HEK293 (cell line): Measurements from ENCODE around the gene MRNIP.

ENCODE experiments used
- CTCF ChIA-PET: fragments of 350-600 bp; formaldehyde crosslinking; extraction: SDS; loops from one replicate; lab custom pipeline; 2021; ENCODE audit warnings: antibody characterized with exemption; lab: Yijun Ruan, JAX
- POLR2A ChIA-PET: fragments of 300-600 bp; formaldehyde crosslinking; extraction: SDS; loops from one replicate; lab custom pipeline; 2020; ENCODE audit warnings: antibody characterized with exemption, inconsistent platforms; lab: Yijun Ruan, JAX
- H3K27ac ChIP-seq: fragments of 200-500 bp; sonication (Bioruptor generic); 2 replicates; pipeline ENCODE4 v1.5.1; 2014; ENCODE audit warnings: low read depth, low read length, control low read depth, inconsistent platforms; ENCODE audit errors: extremely low read depth
- H3K36me3 ChIP-seq, 2 experiments: fragments of 200-500 bp in 1 of 2; sonication (Bioruptor generic) in 1 of 2; 1 replicate in 1 of 2; 2 replicates in 1 of 2; pipeline ENCODE4 v1.5.1; 2014 to 2017; ENCODE audit warnings: inconsistent platforms in 2 of 2, low read length in 2 of 2; ENCODE audit not compliant: control insufficient read depth in 2 of 2, insufficient read depth in 1 of 2
- H3K4me1 ChIP-seq: fragments of 200-500 bp; sonication (Bioruptor generic); 2 replicates; pipeline ENCODE4 v1.5.1; 2014; ENCODE audit warnings: mild to moderate bottlenecking, low read length, inconsistent platforms; ENCODE audit not compliant: control insufficient read depth, insufficient read depth
- H3K4me3 ChIP-seq: 2 replicates; pipeline ENCODE4 v1.5.1; 2011; ENCODE audit warnings: low read depth, mild to moderate bottlenecking, control low read depth, low read length, moderate library complexity
- H3K9me3 ChIP-seq: fragments of 200-500 bp; sonication (Bioruptor generic); 2 replicates; pipeline ENCODE4 v1.5.1; 2014; ENCODE audit warnings: low read depth, low read length, inconsistent platforms; ENCODE audit not compliant: control insufficient read depth, insufficient read depth
- BCL11B ChIP-seq: fragments of 450-650 bp; formaldehyde crosslinking; IDR thresholded peaks from 2 replicates; pipeline ENCODE4 v1.5.1; 2016; ENCODE audit warnings: low read depth, missing biosample characterization, missing genetic modification characterization
- GLIS1 ChIP-seq: fragments of 450-650 bp; formaldehyde crosslinking; IDR thresholded peaks from 2 replicates; pipeline ENCODE4 v1.5.1; 2016; ENCODE audit warnings: missing biosample characterization, missing genetic modification characterization
- HOXA7 ChIP-seq: sonication (generic); formaldehyde crosslinking; IDR thresholded peaks from 2 replicates; pipeline ENCODE4 v1.8.1; 2022; ENCODE audit warnings: missing genetic modification reagents, borderline replicate concordance
- SALL2 ChIP-seq: fragments of 450-650 bp; formaldehyde crosslinking; IDR thresholded peaks from 2 replicates; pipeline ENCODE4 v1.5.0; 2017; ENCODE audit warnings: missing biosample characterization, mild to moderate bottlenecking, missing genetic modification characterization, borderline replicate concordance
- SP7 ChIP-seq: fragments of 450-650 bp; formaldehyde crosslinking; IDR thresholded peaks from 2 replicates; pipeline ENCODE4 v1.5.1; 2016; ENCODE audit warnings: missing biosample characterization, missing genetic modification characterization
- TRIM28 ChIP-seq: IDR thresholded peaks from 2 replicates; pipeline ENCODE4 v1.6.1; 2011; ENCODE audit warnings: low read length, control low read depth, borderline replicate concordance
- WT1 ChIP-seq: fragments of 450-650 bp; formaldehyde crosslinking; IDR thresholded peaks from 2 replicates; pipeline ENCODE4 v1.5.1; 2016; ENCODE audit warnings: missing biosample characterization, missing genetic modification characterization
- ZEB2 ChIP-seq: fragments of 450-650 bp; formaldehyde crosslinking; IDR thresholded peaks from 2 replicates; pipeline ENCODE4 v1.5.1; 2016; ENCODE audit warnings: missing biosample characterization, missing genetic modification characterization
- ZFP3 ChIP-seq: fragments of 450-650 bp; formaldehyde crosslinking; IDR thresholded peaks from 2 replicates; pipeline ENCODE4 v1.5.1; 2016; ENCODE audit warnings: low read depth, missing biosample characterization, missing genetic modification characterization
- ZIC2 ChIP-seq: fragments of 450-650 bp; formaldehyde crosslinking; IDR thresholded peaks from 2 replicates; pipeline ENCODE4 v1.5.1; 2016; ENCODE audit warnings: missing biosample characterization, missing genetic modification characterization
- ZNF248 ChIP-seq: fragments of 450-650 bp; formaldehyde crosslinking; IDR thresholded peaks from 2 replicates; pipeline ENCODE4 v1.5.1; 2017; ENCODE audit warnings: missing biosample characterization, missing genetic modification characterization
- ZNF274 ChIP-seq, 2 experiments: fragments of 200-500 bp in 1 of 2; fragments of 450-650 bp in 1 of 2; sonication (Bioruptor generic) in 1 of 2; formaldehyde crosslinking in 1 of 2; IDR thresholded peaks; 2 replicates each; pipeline versions ENCODE4 v1.5.1 to v1.6.1; 2014 to 2016; ENCODE audit warnings: borderline replicate concordance in 1 of 2, inconsistent platforms in 1 of 2, low read length in 1 of 2, missing biosample characterization in 1 of 2, missing genetic modification characterization in 1 of 2
- ZNF629 ChIP-seq: fragments of 450-650 bp; formaldehyde crosslinking; IDR thresholded peaks from 2 replicates; pipeline ENCODE4 v1.5.1; 2017; ENCODE audit warnings: missing biosample characterization, missing genetic modification characterization
- ZNF677 ChIP-seq: fragments of 450-650 bp; IDR thresholded peaks from 2 replicates; pipeline ENCODE4 v1.5.0; 2018; ENCODE audit warnings: missing biosample characterization, mild to moderate bottlenecking, missing genetic modification characterization, moderate library complexity
- ZXDB ChIP-seq: fragments of 450-650 bp; formaldehyde crosslinking; IDR thresholded peaks from 2 replicates; pipeline ENCODE4 v1.5.1; 2016; ENCODE audit warnings: missing biosample characterization, missing genetic modification characterization
- TF ChIP-seq, protein P1 (sequence below): fragments of 450-650 bp; formaldehyde crosslinking; IDR thresholded peaks from 2 replicates; pipeline ENCODE4 v1.5.1; 2017; ENCODE audit warnings: missing biosample characterization, missing genetic modification characterization
- TF ChIP-seq, protein P2 (sequence below): fragments of 450-650 bp; formaldehyde crosslinking; IDR thresholded peaks from 2 replicates; pipeline ENCODE4 v1.5.1; 2017; ENCODE audit warnings: missing biosample characterization, missing genetic modification characterization
- TF ChIP-seq, protein P3 (sequence below): fragments of 450-650 bp; formaldehyde crosslinking; IDR thresholded peaks from 2 replicates; pipeline ENCODE4 v1.5.1; 2016; ENCODE audit warnings: missing biosample characterization, missing genetic modification characterization
- TF ChIP-seq, protein P4 (sequence below): fragments of 450-650 bp; formaldehyde crosslinking; IDR thresholded peaks from 2 replicates; pipeline ENCODE4 v1.5.1; 2017; ENCODE audit warnings: missing biosample characterization, mild to moderate bottlenecking, missing genetic modification characterization, moderate library complexity
- TF ChIP-seq, protein P5 (sequence below): fragments of 450-650 bp; formaldehyde crosslinking; IDR thresholded peaks from 2 replicates; pipeline ENCODE4 v1.5.0; 2017; ENCODE audit warnings: missing biosample characterization, missing genetic modification characterization, borderline replicate concordance
- TF ChIP-seq, protein P6 (sequence below): fragments of 450-650 bp; formaldehyde crosslinking; optimal IDR thresholded peaks from 2 replicates; pipeline ENCODE3; 2016; ENCODE audit warnings: missing biosample characterization, mild to moderate bottlenecking, missing genetic modification characterization

Gene MRNIP

DNA sequence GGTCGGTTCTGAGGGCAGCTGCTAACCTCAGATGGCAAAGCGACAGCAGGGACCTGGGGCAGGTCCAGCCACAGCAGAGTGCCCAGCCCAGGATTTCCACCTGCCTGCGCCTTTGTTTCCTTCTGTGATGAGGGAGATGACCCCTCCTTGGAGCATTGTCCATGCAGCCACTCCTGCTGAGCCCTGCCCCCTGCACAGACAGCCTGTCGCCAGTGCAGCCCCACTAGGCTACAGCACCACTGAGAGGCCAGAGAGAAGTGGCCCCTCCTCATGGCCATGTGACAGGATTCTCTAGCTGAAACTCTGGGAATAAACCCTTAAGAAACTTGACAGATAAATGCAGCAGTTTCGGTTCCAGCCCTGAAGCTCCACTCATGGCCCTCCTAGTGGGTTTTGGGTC is 10.5 kb upstream of the MRNIP start:
- CTCF ChIA-PET: no interaction called here

DNA sequence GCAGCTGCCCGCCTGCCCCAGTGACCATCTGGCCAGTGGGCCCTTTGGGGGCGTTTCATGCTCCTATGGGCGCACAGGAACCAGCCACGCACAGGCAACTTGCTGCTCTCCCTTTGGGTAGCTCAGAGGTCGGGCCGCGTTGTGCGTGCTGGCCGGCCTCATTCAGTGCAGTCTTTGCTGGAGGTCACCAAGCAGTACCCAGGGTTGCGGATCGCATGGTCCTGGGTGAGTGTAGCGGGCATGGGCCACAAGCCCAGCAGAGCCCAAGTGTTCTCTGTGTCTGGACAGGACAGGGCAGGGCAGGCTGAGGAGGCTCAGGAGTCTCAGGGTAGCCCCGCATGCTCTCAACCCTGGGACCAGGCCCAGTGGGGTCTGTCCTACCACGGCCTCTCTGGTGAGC is 9.9 kb upstream of the MRNIP start:
- TF ChIP-seq ZNF274 (IDR thresholded peaks at IDR 0.05; ENCODE audit: low read length): no peak
- TF ChIP-seq ZNF274 (tag by site-specific recombination; IDR thresholded peaks at IDR 0.05; ENCODE audit: borderline replicate concordance): no peak
- TF ChIP-seq, protein P1, sequence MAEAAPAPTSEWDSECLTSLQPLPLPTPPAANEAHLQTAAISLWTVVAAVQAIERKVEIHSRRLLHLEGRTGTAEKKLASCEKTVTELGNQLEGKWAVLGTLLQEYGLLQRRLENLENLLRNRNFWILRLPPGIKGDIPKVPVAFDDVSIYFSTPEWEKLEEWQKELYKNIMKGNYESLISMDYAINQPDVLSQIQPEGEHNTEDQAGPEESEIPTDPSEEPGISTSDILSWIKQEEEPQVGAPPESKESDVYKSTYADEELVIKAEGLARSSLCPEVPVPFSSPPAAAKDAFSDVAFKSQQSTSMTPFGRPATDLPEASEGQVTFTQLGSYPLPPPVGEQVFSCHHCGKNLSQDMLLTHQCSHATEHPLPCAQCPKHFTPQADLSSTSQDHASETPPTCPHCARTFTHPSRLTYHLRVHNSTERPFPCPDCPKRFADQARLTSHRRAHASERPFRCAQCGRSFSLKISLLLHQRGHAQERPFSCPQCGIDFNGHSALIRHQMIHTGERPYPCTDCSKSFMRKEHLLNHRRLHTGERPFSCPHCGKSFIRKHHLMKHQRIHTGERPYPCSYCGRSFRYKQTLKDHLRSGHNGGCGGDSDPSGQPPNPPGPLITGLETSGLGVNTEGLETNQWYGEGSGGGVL (tag by site-specific recombination): no peak
- TF ChIP-seq, protein P2, sequence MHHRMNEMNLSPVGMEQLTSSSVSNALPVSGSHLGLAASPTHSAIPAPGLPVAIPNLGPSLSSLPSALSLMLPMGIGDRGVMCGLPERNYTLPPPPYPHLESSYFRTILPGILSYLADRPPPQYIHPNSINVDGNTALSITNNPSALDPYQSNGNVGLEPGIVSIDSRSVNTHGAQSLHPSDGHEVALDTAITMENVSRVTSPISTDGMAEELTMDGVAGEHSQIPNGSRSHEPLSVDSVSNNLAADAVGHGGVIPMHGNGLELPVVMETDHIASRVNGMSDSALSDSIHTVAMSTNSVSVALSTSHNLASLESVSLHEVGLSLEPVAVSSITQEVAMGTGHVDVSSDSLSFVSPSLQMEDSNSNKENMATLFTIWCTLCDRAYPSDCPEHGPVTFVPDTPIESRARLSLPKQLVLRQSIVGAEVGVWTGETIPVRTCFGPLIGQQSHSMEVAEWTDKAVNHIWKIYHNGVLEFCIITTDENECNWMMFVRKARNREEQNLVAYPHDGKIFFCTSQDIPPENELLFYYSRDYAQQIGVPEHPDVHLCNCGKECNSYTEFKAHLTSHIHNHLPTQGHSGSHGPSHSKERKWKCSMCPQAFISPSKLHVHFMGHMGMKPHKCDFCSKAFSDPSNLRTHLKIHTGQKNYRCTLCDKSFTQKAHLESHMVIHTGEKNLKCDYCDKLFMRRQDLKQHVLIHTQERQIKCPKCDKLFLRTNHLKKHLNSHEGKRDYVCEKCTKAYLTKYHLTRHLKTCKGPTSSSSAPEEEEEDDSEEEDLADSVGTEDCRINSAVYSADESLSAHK: no peak
- TF ChIP-seq SALL2: no peak
- TF ChIP-seq WT1 (tag by site-specific recombination): no peak
- TF ChIP-seq, protein P3, sequence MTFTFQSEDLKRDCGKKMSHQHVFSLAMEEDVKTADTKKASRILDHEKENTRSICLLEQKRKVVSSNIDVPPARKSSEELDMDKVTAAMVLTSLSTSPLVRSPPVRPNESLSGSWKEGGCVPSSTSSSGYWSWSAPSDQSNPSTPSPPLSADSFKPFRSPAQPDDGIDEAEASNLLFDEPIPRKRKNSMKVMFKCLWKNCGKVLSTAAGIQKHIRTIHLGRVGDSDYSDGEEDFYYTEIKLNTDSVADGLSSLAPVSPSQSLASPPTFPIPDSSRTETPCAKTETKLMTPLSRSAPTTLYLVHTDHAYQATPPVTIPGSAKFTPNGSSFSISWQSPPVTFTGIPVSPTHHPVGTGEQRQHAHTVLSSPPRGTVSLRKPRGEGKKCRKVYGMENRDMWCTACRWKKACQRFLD (tag by site-specific recombination): no peak
- TF ChIP-seq, all 188 proteins: peak for 0
- POLR2A ChIA-PET: no interaction called here
- Histone ChIP-seq H3K9me3 (no peaks in the 10 kb centered on the region), H3K4me1 (no peaks in the 10 kb centered on the region), H3K36me3 (peaks cover 3 to 97% of the 10 kb centered on the region in 2 experiments; a peak in 2 of 3 replicates), H3K27ac (no peak overlapping the region), H3K4me3 (no peak overlapping the region)
- CTCF ChIA-PET: no interaction called here

More for the DNA sequence above, 10.5 kb upstream of the MRNIP start:
- TF ChIP-seq, protein P4, sequence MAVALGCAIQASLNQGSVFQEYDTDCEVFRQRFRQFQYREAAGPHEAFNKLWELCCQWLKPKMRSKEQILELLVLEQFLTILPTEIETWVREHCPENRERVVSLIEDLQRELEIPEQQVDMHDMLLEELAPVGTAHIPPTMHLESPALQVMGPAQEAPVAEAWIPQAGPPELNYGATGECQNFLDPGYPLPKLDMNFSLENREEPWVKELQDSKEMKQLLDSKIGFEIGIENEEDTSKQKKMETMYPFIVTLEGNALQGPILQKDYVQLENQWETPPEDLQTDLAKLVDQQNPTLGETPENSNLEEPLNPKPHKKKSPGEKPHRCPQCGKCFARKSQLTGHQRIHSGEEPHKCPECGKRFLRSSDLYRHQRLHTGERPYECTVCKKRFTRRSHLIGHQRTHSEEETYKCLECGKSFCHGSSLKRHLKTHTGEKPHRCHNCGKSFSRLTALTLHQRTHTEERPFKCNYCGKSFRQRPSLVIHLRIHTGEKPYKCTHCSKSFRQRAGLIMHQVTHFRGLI (tag by site-specific recombination): no peak
- no peak for TF ChIP-seq SP7 (tag by site-specific recombination)
- no peak for TF ChIP-seq BCL11B (tag by site-specific recombination)
- TF ChIP-seq TRIM28: no peak
- no peak for TF ChIP-seq ZNF629 (tag by site-specific recombination)
- no peak for TF ChIP-seq ZFP3
- TF ChIP-seq ZXDB: no peak
- no peak for TF ChIP-seq GLIS1 (tag by site-specific recombination)
- no peak for TF ChIP-seq ZEB2
- no peak for TF ChIP-seq ZNF677
- TF ChIP-seq ZNF248 (tag by site-specific recombination): no peak
- TF ChIP-seq, protein P5, sequence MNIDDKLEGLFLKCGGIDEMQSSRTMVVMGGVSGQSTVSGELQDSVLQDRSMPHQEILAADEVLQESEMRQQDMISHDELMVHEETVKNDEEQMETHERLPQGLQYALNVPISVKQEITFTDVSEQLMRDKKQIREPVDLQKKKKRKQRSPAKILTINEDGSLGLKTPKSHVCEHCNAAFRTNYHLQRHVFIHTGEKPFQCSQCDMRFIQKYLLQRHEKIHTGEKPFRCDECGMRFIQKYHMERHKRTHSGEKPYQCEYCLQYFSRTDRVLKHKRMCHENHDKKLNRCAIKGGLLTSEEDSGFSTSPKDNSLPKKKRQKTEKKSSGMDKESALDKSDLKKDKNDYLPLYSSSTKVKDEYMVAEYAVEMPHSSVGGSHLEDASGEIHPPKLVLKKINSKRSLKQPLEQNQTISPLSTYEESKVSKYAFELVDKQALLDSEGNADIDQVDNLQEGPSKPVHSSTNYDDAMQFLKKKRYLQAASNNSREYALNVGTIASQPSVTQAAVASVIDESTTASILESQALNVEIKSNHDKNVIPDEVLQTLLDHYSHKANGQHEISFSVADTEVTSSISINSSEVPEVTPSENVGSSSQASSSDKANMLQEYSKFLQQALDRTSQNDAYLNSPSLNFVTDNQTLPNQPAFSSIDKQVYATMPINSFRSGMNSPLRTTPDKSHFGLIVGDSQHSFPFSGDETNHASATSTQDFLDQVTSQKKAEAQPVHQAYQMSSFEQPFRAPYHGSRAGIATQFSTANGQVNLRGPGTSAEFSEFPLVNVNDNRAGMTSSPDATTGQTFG (tag by site-specific recombination): no peak
- TF ChIP-seq, protein P6, sequence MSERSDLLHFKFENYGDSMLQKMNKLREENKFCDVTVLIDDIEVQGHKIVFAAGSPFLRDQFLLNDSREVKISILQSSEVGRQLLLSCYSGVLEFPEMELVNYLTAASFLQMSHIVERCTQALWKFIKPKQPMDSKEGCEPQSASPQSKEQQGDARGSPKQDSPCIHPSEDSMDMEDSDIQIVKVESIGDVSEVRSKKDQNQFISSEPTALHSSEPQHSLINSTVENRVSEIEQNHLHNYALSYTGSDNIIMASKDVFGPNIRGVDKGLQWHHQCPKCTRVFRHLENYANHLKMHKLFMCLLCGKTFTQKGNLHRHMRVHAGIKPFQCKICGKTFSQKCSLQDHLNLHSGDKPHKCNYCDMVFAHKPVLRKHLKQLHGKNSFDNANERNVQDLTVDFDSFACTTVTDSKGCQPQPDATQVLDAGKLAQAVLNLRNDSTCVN (tag by site-specific recombination): no peak
- no peak for TF ChIP-seq ZIC2 (tag by site-specific recombination)
- TF ChIP-seq HOXA7 (CRISPR knock-in tag): no peak
- Histone ChIP-seq H3K9me3 (no peaks in the 10 kb centered on the region), H3K27ac (no peak overlapping the region), H3K36me3 (peaks cover 3 to 97% of the 10 kb centered on the region in 2 experiments; a peak in 2 of 3 replicates), H3K4me3 (no peak overlapping the region), H3K4me1 (no peaks in the 10 kb centered on the region)
- POLR2A ChIA-PET: no interaction called here
